Measurements from ENCODE around the gene FTO. TPM values are rescaled to one million over a fixed set of nuclear protein-coding genes. Genes with fewer than 3 reads are reported as not detected.

The FTO gene
- total RNA-seq, 1 donor from 2014 or later, result 39.4 TPM

DNA sequence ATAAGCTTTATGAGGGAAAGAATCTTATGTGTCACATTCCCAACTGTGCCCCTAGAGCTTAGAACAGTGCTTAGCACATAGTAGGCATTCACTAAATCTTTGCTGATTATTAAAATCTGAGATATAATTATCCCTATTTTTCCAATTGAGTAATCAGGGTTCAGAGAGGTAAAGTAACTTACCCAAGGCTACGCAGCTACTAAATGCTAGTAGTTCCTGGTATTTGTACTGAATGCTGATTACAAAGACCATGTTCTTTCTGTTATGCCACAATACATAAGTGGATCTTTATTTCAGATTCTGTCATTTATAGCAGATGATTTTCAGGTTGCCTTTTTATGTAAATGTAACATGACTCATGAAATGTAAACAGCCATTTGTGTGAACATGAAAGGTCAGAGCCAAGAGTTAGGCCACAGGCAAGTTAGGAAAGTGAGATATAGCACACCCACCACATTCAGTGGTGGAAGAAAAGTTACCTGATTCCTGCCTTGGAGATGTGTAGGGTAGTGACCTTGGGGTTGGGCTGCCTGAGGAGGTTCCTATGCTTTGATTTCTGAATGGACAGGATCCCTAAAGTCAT lies 77.2 kb downstream of the FTO start:
- DNase-seq (ENCODE audit: low read depth in 2 of 2), result peak in 1 of 2 donors; percentile 16

DNA sequence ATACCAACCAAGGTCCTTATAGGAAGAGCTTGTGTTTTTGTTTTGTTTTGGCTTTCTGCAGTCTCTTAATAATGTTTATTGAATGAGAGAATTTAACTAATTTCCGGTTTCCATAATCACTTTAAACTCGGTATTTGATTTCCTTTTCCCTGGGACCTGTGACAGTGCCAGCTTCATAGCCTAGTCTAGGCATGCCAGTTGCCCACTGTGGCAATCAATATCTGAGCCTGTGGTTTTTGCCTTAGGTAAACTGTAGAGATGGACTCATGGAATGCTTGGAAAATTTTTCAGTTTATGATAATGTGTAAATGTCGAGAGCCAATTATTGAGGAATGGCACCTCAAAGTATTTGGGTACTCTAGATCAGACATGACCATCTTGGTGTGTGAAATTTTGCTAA lies 78.2 kb downstream of the FTO start:
- DNase-seq (ENCODE audit: low read depth in 2 of 2), result no peak

DNA sequence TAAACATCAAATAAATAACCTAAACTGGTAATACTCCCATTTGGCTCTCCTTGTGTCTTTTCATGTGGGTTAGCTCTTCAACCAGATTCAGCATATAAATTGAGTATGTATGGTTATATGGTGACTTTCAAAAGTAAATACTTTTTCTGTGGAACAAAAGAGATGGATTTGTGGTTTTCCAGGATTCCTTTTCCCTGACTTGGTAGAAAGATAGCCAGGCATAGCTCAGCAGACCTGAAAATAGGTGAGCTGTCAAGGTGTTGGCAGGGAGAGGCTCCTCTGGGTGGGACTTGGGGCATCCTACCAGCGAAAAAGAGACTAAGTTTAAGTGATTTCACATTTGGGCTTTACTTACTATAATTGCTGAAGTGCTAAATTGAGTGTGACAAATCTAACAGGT lies 80.3 kb downstream of the FTO start:
- no peak for DNase-seq (ENCODE audit: low read depth in 2 of 2)

DNA sequence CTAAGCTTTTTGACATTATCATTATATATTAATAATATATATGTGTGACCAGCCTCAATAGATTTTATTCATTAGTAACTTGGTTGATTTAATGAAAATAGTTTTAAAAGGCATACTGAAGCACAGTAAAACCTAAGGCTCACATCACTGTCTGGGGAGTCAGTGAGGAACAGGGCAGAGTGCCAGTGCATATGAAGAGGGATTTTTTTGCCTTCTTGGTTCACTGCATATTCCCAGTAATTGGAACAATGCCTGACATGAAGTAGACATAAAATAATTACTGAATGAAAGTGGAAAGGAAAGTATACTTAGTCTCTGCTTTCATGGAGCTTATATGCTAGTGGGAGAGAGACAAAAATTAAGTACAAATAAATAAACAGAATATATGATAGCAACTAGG lies 81.1 kb downstream of the FTO start:
- no peak for DNase-seq (ENCODE audit: low read depth in 2 of 2)

DNA sequence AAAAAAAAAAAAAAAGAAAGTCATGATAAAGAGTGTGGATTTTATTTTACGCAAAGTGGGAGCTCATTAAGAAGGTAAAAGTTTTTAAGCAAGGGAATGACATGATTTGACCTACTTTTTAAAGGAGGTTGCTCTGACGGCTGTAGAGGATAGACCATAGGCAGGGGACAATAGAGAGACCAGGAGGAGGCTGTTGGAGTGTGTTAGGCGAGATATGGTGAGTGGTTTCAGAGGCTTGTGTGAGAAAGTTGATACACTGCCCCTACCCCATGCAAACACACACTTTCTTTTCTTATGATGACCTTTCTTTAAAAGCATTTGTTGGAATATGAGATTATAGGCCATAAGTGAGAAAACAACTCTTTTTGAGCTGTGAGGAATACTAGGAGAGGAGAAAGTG lies 82.0 kb downstream of the FTO start:
- no peak for DNase-seq (ENCODE audit: low read depth in 2 of 2)

DNA sequence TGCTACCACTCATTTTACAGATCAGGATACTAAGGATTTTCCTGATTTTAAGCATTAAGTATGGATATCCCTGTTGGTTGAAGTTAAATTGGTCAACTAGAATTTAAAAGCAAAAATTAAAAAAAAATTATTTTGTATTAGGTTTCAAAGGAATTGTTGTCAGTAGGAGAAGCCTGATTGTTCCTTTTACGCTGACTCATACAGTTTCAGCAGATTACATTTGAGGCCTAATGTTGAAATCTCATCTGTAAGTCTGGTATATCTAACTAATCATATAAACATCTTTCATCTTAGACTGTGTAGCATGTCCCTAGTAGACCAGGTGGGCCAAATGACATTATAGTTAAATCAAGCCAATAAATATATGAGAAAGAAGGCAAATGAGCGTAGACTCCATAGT lies 83.5 kb downstream of the FTO start:
- no peak for DNase-seq (ENCODE audit: low read depth in 2 of 2)

DNA sequence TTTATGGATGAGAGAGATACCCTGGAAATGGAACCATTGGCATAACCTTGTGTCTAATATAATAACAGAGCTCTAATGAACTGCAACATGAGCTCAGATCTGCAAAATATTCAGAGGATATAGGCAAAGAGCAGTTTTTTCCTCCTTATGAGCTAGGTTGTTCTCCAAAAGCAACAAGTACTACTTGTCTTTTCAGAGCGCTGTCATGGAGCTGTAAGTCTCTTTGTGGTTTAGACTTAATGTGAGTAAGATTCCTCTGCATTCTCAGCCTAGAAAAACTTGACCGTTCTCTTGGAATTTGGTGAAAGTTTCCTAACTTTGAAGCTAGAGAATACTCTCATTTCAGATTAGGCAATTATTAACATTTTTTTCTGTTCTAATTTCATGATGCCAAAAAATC lies 85.2 kb downstream of the FTO start:
- DNase-seq (ENCODE audit: low read depth in 2 of 2), result no peak

DNA sequence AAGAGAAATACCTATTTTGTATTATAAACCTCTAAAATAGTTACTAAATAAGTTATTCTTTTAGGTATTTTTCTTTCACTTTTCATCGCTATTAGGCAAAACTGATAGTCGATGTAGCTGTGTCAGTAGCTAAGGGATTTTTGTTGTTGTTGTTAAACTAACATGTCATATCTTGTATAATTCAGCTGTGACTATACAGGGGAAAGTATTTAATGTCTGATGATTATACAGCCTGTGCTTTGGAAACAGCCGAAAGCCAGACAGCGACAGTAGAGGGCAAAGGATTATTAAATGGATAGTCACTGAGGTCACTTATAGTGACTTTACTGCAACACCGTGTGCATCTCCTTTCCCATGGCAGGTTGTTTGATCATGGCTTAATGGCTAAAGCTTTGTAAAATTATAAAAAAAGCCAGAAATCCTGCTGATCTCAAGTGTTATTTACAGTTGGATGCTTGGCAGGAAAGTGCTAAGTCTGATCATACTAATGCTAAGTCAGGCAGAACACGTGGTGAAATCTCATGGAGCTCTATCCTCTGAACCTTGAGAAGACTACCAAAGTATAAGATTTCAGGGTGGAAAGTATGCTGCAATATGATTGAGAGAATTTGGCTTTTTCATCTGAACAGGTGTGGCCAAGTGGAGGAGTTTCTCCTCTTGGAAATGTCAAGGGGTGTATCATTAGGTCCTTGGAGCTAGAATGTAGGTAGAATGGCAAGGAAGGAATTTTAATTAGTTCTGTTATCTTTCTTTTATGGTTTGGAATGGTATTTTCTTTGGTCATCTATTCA lies 88.4 kb downstream of the FTO start:
- no peak for DNase-seq (ENCODE audit: low read depth in 2 of 2)

DNA sequence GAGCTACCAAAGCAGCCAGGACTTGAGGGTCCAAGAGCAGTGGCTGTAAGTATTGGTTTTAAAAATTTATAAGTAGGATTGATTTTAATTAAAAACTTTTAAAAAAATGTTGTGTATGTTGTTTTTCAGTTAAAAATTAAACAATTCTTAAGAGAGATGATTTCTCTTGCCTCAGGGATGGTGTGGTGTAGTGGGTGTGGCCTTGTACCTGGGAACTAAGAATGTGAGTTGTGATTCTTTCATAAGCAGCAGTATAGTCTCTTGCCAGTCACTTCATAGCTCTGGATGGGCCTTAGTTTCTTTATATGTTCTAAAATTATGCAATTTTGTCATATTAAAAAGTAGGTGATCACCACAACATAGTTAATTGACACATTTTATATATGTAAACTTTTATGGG lies 99.5 kb downstream of the FTO start:
- no peak for DNase-seq (ENCODE audit: low read depth in 2 of 2)

DNA sequence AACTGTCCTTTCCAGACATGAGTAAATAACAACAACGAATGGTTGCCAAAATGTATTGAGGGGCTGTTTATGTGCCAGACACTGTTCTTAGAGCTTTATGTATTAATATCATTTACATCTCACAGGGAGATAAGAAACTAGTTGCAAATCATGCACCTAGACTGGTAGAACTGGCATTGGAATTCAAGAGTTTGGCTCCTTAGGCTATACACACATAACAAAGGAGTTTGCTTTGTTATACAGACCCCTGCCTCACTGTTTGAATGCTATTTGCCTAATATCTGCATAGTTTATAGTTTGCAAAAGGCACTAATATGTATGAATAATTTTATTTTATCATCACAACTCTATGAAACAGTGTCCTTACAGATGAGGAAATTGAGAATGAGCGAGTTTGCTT lies 100.0 kb downstream of the FTO start:
- no peak for DNase-seq (ENCODE audit: low read depth in 2 of 2)

DNA sequence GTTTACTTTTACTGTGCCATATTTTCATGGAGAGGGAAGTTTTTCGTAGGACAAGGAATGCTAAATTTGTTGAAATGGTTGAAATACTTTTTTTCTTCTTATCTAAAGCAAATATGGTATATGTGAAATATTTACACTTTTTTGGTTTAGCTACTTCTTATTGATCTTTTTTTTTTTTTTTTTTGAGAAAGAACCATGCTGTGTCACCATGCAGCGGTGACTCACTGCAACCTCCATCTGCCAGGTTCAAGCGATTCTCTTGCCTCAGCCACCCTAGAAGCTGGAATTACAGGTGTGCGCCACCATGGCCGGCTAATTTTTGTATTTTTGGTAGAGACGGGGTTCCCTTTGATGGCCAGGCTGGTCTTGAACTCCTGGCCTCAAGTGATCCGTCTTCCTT lies 100.5 kb downstream of the FTO start:
- no peak for DNase-seq (ENCODE audit: low read depth in 2 of 2)

DNA sequence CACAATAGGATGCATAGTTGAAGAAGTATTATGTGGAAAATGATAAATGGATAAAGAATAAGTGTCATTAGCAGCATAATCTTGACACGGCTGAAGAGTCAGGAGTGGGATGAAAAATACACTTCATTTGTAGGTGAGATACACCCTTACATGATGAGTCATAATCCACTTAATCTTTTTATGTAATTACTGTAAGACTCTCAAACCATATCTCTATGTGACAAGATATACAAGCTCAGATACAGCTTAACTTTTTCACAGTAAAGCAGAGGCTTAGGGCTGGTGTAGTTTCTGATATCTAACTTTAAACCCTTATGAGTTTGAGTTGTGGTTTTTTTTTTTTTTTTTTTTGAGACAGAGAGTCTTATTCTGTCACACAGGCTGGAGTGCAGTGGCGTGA lies 101.2 kb downstream of the FTO start:
- no peak for DNase-seq (ENCODE audit: low read depth in 2 of 2)

DNA sequence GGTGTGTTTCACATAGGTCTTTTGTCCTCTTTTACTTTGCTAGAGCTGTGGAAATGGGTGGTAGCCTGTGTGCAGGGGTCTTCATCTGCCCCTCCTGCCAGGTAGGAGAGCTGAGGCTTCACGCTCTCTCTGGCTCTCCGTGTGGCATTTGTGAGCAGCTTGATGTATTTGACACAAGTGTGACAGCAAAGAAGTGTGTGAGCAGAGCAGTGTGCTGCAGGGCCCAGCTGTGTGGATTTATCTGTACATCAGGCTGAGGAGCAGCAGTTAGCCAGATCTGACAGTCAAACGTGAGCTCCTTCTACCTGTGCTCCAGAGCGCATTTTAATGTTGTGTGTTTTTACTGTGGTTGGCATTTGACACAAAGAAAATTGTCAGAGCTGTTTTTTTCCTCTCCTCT lies 101.8 kb downstream of the FTO start:
- no peak for DNase-seq (ENCODE audit: low read depth in 2 of 2)

DNA sequence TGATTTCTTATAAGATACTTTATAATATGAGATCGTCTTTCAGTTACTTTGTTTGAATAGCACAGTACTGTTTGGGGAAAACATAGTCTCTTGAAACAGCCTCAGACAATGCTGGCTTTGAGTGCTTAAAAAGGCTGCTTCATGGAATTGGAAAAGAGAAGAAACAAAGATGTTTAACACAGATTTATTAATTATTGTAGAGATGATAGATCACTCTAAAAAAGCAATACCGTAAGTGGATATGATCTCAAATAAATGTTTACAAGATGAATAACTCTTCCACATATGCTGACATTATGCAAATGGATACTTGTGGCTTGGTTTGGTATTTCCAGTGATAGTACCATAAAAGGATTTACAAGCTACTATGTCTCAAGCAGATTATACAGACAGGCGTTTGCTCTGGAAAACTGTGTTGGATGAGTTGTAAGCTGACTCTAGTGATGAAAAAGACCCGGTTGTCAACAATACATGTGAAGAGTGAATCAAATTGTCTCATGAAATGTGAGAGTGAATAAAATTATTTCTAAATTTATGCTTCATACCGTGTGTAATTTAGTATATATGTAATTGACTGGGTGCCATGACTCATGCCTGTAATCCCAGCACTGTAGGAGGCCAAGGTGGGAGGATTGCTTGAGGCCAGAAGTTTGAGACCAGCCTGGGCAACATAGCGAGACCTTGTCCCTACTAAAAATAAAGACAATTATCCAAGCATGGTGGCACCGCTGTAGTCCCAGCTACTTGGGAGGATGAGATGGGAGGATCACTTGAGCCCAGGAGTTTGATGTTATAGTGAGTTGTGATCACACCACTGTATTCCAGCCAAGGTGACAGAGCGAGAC lies 105.4 kb downstream of the FTO start:
- no peak for DNase-seq (ENCODE audit: low read depth in 2 of 2)

DNA sequence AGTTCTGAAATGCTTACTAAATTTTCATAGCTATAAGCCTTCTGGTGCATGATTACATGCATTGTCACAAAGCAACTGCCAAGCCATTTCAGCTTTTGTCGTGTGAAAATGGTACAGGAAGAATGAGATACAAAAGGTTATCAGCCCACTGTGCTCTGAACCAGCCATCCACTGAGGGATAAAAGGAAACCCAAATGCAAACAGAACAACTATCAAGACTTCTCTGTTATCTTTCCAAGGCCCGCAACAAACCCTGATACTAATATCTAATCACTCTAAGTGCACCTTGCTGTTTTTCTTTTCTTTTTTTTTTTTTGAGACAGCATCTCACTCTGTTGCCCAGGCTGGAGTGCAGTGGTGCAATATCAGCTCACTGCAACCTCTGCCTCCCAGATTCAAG lies 109.0 kb downstream of the FTO start:
- DNase-seq (ENCODE audit: low read depth in 2 of 2), result no peak

DNA sequence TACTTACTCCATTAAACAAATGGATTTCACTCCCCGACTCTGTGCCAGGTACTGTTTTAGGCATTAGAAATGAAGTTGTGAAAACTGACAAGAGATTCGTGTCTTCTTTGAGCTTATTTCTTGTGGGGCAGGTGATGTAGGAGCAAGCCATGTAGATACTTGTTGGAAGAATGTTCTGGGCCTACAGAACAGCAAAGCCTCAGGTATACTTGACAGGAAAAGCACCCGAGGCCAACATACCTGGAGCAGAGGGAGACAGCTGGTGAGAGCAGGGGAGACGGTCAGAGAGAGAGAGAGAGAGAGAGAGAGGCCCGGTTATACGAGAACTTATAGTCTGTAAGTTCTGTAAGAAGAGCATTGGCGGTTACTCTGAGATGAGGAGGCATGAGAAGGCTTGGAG lies 110.8 kb downstream of the FTO start:
- no peak for DNase-seq (ENCODE audit: low read depth in 2 of 2)

DNA sequence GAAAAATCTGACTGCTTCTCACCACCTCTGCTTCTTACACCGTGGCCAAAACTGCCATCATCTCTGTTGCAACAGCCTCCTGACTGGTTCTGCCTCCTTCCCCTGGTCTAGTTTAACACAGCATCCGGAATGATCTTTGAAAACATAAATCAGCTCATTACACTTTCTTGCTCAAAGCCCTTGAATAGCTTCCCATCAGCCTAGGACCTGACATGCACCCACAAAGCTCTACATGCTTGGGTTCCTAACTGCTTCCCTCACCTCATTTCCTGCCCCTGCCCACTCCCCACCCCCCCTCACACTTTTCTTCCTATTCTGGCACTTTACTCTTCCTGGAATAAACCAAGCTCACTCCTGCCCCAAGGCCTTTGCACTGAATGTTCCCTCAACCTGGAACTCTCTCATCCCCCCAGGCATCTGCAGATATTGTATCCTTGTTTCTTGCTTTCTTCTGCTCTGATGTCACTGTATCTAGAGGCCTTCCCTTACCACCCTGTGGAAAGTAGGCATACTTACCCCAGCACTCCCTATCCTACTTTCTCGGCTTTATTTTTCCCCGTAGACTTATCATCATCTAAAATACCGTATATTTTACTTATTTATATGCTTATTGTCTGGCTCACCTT lies 112.4 kb downstream of the FTO start:
- no peak for DNase-seq (ENCODE audit: low read depth in 2 of 2)

DNA sequence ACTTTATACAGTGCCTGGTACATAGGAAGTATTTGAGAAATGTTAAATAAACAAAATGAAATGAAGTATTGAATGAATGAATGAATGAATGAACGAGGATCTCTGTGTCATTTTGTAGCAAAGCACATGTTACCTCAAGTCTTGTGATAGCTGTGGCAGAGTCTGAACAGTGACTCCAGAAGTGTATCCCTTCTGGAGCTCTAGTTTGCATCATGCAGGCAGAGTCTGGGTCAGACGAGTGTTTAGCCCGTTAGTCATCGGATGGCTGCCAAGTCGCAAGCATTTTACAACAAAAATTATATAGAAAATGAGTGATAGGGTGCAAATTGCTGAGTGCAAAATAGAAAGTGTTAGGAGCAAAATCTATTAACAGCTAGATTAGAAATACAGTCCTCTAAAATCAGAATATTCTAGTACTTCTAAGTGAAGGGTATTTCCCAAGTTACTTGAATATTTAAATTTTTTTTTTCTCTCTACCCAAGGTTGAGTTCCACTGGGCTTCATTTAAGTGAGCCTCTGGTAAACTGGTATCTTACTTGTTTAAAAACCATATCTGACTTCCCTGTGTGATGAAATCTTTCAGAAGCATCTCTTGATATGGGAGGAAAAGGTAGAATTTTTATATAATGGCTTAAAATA lies 113.3 kb downstream of the FTO start:
- peak in 1 of 2 donors; percentile 76 for DNase-seq (ENCODE audit: low read depth in 2 of 2)

DNA sequence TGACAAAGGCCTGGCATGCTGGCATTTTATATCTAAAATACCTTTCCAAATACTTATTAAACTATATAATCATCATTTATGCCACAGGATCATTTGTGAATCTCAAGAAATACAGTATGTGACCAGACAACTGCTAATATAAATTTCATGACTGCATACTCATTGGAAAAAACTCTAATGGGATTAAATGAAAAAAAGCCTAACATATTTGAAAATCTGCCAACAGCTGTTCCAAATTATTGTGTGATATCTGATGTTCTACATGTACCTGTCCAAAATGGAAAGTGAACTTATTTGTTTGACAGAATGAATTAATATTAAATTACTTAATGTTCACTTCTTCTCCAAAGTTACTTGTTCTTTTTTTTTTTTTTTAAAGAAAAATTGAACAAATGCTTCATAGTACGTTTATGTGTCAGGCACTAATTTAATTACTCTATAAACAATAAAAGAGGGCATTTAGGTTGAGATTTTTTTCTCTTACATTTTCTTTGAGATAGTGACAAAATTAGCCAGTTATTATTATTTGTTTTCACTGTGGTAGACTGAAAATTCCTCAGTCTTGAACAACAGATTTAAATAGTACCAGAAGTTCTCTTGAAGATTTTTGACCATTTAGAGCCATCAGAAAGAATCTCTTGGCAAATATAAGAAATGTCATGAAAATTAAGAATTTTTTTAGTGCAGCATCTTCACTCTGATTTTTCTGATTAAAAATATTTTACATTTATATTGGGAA lies 114.0 kb downstream of the FTO start:
- no peak for DNase-seq (ENCODE audit: low read depth in 2 of 2)

DNA sequence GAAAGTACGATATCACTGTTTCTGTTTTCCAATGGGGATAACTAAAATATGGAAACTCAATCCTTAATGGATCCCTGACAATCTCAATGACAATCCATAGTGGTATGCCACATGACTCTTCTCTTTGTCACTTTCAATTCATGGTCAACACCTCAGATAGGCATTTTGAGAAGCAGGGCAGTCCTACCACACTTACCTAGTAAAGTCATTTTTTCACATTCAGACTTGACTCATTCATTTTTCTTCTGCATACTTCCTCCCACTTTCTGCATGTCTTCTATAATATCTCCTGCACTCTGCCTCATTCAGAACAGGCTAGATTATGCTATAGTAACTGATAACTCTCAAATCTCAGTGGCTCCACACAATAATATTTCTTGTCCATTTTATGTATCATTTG lies 117.5 kb downstream of the FTO start:
- no peak for DNase-seq (ENCODE audit: low read depth in 2 of 2)

All from dermis microvascular lymphatic vessel endothelial cell (primary cell).